GM12874 (cell line): ENCODE results near the gene ATP6V1C2.

Source experiments
- TF ChIP-seq, protein P1 (sequence below): IDR thresholded peaks from 2 replicates; pipeline ENCODE4 v1.5.1; 2011; ENCODE audit warnings: low read depth, mild to moderate bottlenecking, control low read depth, low read length, moderate library complexity; ENCODE audit not compliant: insufficient read depth

The ATP6V1C2 gene

DNA sequence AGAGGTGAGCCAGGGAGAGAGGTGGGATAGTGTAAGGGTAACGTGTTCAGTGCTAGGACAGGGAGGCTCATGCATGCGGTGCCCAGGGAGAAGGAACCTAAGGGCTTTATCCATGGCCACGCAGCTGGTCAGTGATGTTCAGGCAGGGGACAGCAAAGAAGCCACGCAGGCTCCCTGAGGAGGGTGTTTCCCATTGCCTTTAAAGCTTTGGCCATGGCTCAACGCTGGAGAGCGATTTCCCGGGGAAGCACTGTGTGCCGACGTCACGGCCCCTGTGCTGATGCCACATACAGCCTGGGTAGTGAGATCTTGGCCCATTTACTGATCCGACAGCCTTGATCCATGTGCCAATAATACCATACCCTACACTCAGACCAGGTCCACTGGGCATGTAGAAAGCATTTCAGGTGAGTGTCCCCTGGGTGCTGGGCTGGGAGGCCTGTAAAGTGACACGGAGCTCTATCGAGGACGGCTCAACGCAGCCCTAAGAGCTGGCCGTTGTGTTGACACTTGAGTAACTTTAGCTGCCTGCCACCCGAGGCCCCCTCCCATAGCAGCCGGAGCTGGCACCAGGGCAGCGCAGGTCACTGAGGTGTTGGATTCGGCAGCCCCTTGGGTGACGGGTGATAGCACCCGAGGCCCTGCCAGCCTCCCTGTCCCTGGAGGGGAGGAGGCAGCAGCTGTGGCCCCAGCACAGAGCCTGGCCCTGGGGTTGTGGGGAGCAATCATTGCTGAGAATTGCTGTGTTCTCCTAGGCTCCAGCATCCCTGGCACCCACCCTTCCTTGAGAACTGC lies 49.7 kb downstream of the ATP6V1C2 start:
- TF ChIP-seq, protein P1, sequence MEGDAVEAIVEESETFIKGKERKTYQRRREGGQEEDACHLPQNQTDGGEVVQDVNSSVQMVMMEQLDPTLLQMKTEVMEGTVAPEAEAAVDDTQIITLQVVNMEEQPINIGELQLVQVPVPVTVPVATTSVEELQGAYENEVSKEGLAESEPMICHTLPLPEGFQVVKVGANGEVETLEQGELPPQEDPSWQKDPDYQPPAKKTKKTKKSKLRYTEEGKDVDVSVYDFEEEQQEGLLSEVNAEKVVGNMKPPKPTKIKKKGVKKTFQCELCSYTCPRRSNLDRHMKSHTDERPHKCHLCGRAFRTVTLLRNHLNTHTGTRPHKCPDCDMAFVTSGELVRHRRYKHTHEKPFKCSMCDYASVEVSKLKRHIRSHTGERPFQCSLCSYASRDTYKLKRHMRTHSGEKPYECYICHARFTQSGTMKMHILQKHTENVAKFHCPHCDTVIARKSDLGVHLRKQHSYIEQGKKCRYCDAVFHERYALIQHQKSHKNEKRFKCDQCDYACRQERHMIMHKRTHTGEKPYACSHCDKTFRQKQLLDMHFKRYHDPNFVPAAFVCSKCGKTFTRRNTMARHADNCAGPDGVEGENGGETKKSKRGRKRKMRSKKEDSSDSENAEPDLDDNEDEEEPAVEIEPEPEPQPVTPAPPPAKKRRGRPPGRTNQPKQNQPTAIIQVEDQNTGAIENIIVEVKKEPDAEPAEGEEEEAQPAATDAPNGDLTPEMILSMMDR = no peak

DNA sequence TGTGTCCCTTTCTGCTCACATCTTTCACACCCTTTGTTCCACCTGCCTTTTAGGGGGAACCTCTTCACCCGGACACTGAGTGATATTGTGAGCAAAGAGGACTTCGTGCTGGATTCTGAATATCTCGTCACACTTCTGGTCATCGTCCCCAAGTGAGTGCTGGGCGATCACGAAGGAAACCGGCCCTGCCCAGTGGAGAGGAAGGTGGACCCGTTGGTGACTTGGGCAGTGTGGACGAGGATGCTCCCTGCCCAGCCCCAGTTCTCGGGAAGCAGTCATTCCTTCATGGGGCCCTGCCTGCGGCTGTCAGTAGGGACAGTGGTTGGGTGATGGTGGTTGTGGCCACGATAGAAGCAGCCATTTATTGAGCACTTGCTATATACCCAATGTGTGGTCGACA lies 50.4 kb downstream of the ATP6V1C2 start:
- TF ChIP-seq, protein P1 = no peak

DNA sequence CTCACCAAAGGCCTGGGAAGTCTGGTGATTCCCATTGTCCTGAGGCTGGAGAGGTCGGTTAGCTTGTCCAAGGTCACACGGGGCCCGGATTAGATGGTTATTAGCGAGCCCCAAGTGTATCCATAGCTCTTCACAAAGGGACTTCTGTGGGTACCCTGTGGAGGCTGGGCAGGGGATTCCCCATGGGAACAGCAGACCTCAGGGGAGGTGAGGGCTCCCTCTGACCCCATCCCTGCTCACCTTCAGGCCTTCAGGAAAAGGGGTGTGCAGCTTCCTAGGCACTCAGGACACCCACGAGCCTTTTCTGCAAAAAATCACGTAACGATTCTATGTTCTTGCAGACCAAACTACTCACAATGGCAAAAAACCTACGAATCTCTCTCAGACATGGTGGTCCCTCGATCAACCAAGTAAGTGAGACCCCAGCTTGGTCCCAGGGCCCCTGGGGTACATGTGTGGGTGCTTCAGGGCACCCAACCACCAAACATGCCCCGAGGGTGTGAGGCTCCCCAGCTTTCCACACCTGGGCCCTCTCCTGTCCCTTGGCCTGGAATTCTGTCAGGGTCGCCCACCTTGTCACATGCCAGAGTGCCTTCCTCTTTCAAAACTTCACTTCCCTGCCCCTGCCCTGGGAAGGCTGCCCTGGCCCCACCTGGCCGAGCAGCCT lies 50.9 kb downstream of the ATP6V1C2 start:
- TF ChIP-seq, protein P1 = no peak

DNA sequence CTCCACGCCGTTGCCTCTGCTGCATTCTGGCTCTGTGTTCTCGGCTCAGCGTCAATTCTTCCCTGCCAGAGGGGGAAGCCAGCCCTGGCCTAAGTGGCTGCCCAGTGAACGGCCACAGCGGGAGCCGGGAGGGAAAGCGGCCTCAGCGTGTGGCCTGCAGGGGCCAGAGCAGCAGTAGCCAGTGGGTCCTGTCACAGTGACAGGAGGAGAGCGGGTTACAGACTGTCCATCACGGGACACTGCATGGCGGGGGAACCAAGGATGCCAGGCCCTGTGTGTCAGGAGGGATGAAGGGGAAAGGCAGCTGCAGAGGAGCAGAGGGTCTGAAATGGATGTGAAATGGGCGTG lies 51.4 kb downstream of the ATP6V1C2 start:
- TF ChIP-seq, protein P1 = no peak

DNA sequence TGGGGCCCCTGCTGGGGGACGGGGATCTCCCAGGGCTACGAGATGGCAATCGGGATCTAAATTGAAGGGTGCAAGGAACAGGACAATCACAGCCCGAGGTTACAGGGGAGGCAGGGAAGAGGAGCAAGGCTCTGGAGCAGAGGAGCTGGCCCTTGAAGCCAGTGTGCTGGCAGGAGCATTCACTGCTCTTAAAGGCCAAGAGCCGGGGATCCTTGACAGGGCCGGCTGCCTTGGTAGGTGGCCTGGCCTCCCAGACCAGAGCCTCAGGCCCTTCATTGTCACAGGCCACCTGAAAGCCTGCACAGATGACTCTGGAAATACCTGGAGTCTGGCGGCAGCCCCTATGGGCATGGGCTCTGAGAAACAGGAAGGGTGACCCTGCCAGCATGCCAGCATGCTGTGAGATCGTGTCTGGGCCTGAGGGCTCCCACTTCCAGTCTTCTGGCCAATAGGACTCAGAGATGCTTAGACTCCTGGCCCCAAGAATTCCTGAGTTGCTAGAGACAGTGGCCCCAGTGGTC lies 52.5 kb downstream of the ATP6V1C2 start:
- TF ChIP-seq, protein P1 = no peak

DNA sequence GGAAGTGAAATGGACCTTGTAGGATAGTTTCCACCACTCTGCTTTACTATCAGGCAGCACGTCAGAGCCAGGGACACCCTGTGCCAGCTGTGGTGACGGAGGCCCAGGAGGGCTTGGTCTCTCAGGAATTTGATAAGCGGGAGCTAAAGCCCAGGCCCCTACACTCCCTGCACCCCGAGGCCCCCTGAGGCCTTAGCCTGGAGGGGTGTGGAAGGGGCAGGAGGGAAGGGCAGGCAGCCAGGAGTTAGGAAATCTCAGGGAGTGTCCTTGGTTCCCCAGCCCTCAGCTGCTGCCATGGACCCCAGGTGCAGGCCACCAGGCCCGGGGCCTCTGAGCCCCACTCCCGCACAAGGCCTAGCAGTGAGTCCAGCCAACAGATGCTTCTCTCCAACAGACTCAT lies 53.0 kb downstream of the ATP6V1C2 start:
- TF ChIP-seq, protein P1 = no peak

DNA sequence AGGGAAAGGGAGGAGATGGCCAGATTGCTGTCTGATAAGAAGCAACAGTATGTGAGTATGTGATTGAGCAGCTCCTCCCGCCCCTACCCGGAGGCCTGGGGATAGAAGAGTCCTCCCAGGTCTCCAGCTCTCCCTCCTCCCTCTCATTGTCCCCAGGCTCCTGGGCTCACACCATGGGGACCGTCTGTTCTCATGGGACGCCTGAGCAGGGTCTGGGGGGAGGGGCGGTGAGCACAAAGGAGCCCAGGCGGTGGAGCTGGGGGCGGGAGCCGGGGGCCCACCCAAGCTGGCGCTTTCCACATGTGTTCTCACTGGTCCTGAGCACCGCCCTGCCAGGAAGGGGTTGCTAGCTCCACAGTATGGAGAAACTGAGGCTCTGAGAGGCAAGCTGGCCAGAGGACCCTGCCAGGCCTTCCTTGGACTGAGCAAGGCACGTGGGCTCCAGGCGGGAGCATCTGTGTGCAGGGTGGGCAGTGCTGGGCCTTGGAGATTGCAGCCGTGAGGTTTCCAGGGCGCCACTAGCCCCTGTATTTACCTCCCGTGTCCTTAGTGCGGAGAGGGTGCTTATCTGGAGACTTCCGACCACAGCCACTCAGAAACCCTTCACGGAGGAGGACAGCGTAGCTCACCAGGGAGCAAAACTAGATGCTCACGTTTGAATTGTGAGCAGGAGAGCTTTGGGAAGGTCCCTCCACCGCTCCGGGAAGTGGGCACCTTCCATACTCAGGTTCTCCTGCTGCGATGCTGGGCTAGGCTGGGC lies 53.8 kb downstream of the ATP6V1C2 start:
- TF ChIP-seq, protein P1 = no peak
